SK-N-MC (cell line): ENCODE results near the gene ARHGAP18.

Experiments
- EZH2 ChIP-seq: fragments of 200-600 bp; sonication (generic); IDR thresholded peaks from one replicate; pipeline ENCODE4 v1.6.1; 2017; ENCODE audit warnings: antibody characterized with exemption
- FOXP2 ChIP-seq: optimal IDR thresholded peaks from 2 replicates; pipeline ENCODE3; 2011; ENCODE audit warnings: mild to moderate bottlenecking, moderate library complexity; ENCODE audit not compliant: insufficient read depth; ENCODE audit errors: extremely low read length, control extremely low read depth
- POLR2AphosphoS5 ChIP-seq: IDR thresholded peaks from 2 replicates; pipeline ENCODE4 v1.6.1; 2012; ENCODE audit warnings: mild to moderate bottlenecking, low read depth, low read length, borderline replicate concordance

GRCh38 chr6:129643968-129644367 lies 66.0 kb downstream of the ARHGAP18 start:
- TF ChIP-seq EZH2 (no peak), POLR2AphosphoS5 (no peak), FOXP2 (no peak)
